ENCODE results near the gene AZU1.

GRCh38 chr19:788686-788982 is 39.0 kb upstream of the AZU1 start:
- TF ChIP-seq CTCF (IDR thresholded peaks at IDR 0.05) (no peak), POLR2A (IDR thresholded peaks at IDR 0.05) (no peak)

Measured in lower leg skin (tissue), 3 donors.